ENCODE measurements around the gene HNRNPDL.

DNA sequence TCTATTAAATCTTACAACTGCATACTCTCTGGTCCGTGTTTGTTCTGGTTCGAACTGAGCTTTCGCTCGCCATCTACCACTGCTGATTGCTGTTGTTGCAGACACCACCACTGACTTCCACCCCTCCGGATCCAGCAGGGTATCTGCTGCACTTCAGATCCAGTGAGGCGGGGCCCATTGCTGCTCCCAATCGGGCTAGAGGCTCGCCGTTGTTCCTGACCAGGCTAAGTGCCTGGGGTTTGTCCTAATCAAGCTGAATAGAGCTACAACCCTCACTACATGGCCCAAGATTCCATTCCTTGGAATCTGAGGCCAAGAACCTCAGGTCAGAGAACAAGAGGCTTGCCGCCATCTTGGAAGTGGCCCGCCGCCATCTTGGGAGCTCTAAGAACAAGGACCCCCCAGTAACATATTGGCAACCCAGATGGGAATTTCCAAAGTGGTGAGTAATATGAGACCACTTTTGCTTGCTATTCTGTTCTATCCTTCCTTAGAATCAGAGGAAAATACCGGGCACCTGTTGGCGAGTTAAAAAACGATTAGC, 43.4 kb upstream of the HNRNPDL start:
- TF ChIP-seq, protein P1, sequence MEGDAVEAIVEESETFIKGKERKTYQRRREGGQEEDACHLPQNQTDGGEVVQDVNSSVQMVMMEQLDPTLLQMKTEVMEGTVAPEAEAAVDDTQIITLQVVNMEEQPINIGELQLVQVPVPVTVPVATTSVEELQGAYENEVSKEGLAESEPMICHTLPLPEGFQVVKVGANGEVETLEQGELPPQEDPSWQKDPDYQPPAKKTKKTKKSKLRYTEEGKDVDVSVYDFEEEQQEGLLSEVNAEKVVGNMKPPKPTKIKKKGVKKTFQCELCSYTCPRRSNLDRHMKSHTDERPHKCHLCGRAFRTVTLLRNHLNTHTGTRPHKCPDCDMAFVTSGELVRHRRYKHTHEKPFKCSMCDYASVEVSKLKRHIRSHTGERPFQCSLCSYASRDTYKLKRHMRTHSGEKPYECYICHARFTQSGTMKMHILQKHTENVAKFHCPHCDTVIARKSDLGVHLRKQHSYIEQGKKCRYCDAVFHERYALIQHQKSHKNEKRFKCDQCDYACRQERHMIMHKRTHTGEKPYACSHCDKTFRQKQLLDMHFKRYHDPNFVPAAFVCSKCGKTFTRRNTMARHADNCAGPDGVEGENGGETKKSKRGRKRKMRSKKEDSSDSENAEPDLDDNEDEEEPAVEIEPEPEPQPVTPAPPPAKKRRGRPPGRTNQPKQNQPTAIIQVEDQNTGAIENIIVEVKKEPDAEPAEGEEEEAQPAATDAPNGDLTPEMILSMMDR (IDR thresholded peaks at IDR 0.05): no peak
- no peak for TF ChIP-seq GABPA (IDR thresholded peaks at IDR 0.05; ENCODE audit: low read depth)
- TF ChIP-seq, protein P2, sequence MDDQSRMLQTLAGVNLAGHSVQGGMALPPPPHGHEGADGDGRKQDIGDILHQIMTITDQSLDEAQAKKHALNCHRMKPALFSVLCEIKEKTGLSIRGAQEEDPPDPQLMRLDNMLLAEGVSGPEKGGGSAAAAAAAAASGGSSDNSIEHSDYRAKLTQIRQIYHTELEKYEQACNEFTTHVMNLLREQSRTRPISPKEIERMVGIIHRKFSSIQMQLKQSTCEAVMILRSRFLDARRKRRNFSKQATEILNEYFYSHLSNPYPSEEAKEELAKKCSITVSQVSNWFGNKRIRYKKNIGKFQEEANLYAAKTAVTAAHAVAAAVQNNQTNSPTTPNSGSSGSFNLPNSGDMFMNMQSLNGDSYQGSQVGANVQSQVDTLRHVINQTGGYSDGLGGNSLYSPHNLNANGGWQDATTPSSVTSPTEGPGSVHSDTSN (IDR thresholded peaks at IDR 0.05): no peak
- TF ChIP-seq, protein P3, sequence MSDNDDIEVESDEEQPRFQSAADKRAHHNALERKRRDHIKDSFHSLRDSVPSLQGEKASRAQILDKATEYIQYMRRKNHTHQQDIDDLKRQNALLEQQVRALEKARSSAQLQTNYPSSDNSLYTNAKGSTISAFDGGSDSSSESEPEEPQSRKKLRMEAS (IDR thresholded peaks at IDR 0.05; ENCODE audit: low read depth): no peak
- TF ChIP-seq YY1 (IDR thresholded peaks at IDR 0.05; ENCODE audit: low read depth): no peak
- no peak for TF ChIP-seq EZH2phosphoT487 (IDR thresholded peaks at IDR 0.05; ENCODE audit: borderline replicate concordance, low read depth)
- no peak for TF ChIP-seq TAF1 (IDR thresholded peaks at IDR 0.05; ENCODE audit: borderline replicate concordance, low read depth, low read length)

All from SK-N-SH (cell line).